H1 (cell line): Measurements from ENCODE around the gene ENAH. TPM values are rescaled to one million over a fixed set of nuclear protein-coding genes. Genes with fewer than 3 reads are reported as not detected.

Experiments
- CTCF ChIA-PET: fragments of 300-600 bp; sonication (Branson Sonifier 250); formaldehyde crosslinking; loops from one replicate; lab custom pipeline; 2021; ENCODE audit not compliant: partially characterized antibody; lab: Charles Lee
- POLR2A ChIA-PET: fragments of 300-600 bp; sonication (Branson Sonifier 250); formaldehyde crosslinking; loops from one replicate; lab custom pipeline; 2021; ENCODE audit warnings: inconsistent platforms; ENCODE audit not compliant: partially characterized antibody; lab: Charles Lee
- DNase-seq, 2 experiments: peaks; one replicate each; pipeline versions ENCODE4 v3.0.0 to v3.0.0-alpha.2; 2010 to 2022; ENCODE audit warnings: low spot score in 2 of 2, low read depth in 1 of 2, mixed read lengths in 1 of 2
- FAIRE-seq: peaks from 2 replicates; lab custom pipeline; 2011; peaks lifted over from hg19 to GRCh38; lab: Jason Lieb, UNC
- H2AFZ ChIP-seq: 2 replicates; pipeline ENCODE4 v1.8.1; 2012; ENCODE audit warnings: low read length, inconsistent platforms
- H2AK5ac ChIP-seq: 2 replicates; pipeline ENCODE4 v1.6.1; 2013; ENCODE audit warnings: low read depth, low read length
- H2BK120ac ChIP-seq: replicated peaks from 2 replicates; pipeline ENCODE3; 2013; ENCODE audit warnings: low read depth, low read length, inconsistent platforms
- H2BK12ac ChIP-seq: 2 replicates; pipeline ENCODE4 v1.6.1; 2013; ENCODE audit warnings: low read depth, low read length
- H2BK15ac ChIP-seq: 2 replicates; pipeline ENCODE4 v1.6.1; 2013; ENCODE audit warnings: low read length
- H2BK20ac ChIP-seq: 2 replicates; pipeline ENCODE4 v1.6.1; 2013; ENCODE audit warnings: low read length
- H2BK5ac ChIP-seq: 2 replicates; pipeline ENCODE4 v1.6.1; 2013; ENCODE audit warnings: low read depth, low read length
- H3K14ac ChIP-seq: 2 replicates; pipeline ENCODE4 v1.6.1; 2013; ENCODE audit warnings: inconsistent platforms; ENCODE audit not compliant: insufficient read length
- H3K18ac ChIP-seq: 2 replicates; pipeline ENCODE4 v1.6.1; 2013; ENCODE audit warnings: low read length; ENCODE audit errors: extremely low read depth
- H3K23ac ChIP-seq: 2 replicates; pipeline ENCODE4 v1.6.1; 2013; ENCODE audit warnings: inconsistent platforms; ENCODE audit not compliant: insufficient read length
- H3K23me2 ChIP-seq: 2 replicates; pipeline ENCODE4 v1.6.1; 2013; ENCODE audit warnings: low read depth, low read length
- H3K27ac ChIP-seq: 2 replicates; pipeline ENCODE4 v1.6.1; 2011; ENCODE audit warnings: low read depth, low read length, inconsistent platforms
- H3K27me3 ChIP-seq, 4 experiments: replicated peaks in 1 of 4; 1 replicate in 1 of 4; 2 replicates in 3 of 4; pipeline versions ENCODE4 v1.6.1 to v1.8.1; 2011 to 2013; ENCODE audit warnings: low read length in 3 of 4, mild to moderate bottlenecking in 3 of 4, inconsistent platforms in 2 of 4, mixed read lengths in 2 of 4, moderate library complexity in 1 of 4; ENCODE audit not compliant: control insufficient read depth in 3 of 4, insufficient read depth in 3 of 4; ENCODE audit errors: extremely low read depth in 1 of 4
- H3K36me3 ChIP-seq, 4 experiments: 2 replicates each; pipeline versions ENCODE4 v1.6.1 to v1.8.1; 2011 to 2013; ENCODE audit warnings: mild to moderate bottlenecking in 4 of 4, low read length in 3 of 4, moderate library complexity in 2 of 4, control low read depth in 1 of 4, inconsistent platforms in 1 of 4; ENCODE audit not compliant: insufficient read depth in 4 of 4, control insufficient read depth in 2 of 4
- H3K4ac ChIP-seq: replicated peaks from 2 replicates; pipeline ENCODE3; 2013; ENCODE audit warnings: low read length, low read depth, mixed read lengths, inconsistent platforms; ENCODE audit not compliant: insufficient read length
- H3K4me1 ChIP-seq, 4 experiments: replicated peaks in 1 of 4; 1 replicate in 1 of 4; 2 replicates in 3 of 4; pipeline versions ENCODE4 v1.6.1 to v1.8.1; 2011 to 2013; ENCODE audit warnings: low read length in 3 of 4, inconsistent platforms in 2 of 4, mixed read lengths in 1 of 4; ENCODE audit not compliant: insufficient read depth in 4 of 4, control insufficient read depth in 3 of 4
- H3K4me2 ChIP-seq, 2 experiments: 2 replicates each; pipeline versions ENCODE4 v1.6.1 to v1.8.1; 2011 to 2013; ENCODE audit warnings: low read depth in 2 of 2, low read length in 2 of 2, control low read depth in 1 of 2, inconsistent platforms in 1 of 2, mild to moderate bottlenecking in 1 of 2; ENCODE audit not compliant: insufficient read depth in 1 of 2
- H3K4me3 ChIP-seq, 4 experiments: fragments of 200-600, 300-600 bp in 1 of 4; sonication (generic), shearing (Covaris generic), sonication (Bioruptor Twin) in 1 of 4; 2 replicates each; pipeline versions ENCODE4 v1.5.1 to v1.8.1; 2011 to 2016; ENCODE audit warnings: low read length in 4 of 4, low read depth in 3 of 4, control low read depth in 2 of 4, inconsistent platforms in 2 of 4, mild to moderate bottlenecking in 2 of 4, mixed read lengths in 1 of 4, moderate library complexity in 1 of 4; ENCODE audit not compliant: insufficient read depth in 2 of 4; ENCODE audit errors: extremely low read depth in 1 of 4
- H3K56ac ChIP-seq: replicated peaks from 2 replicates; pipeline ENCODE3; 2013; ENCODE audit warnings: low read depth, mild to moderate bottlenecking, mixed read lengths, low read length, inconsistent platforms; ENCODE audit not compliant: insufficient read length
- H3K79me1 ChIP-seq: 2 replicates; pipeline ENCODE4 v1.6.1; 2013; ENCODE audit warnings: low read depth, low read length, control low read depth
- H3K79me2 ChIP-seq, 2 experiments: 2 replicates each; pipeline versions ENCODE4 v1.6.1 to v1.8.1; 2012 to 2013; ENCODE audit warnings: low read length in 2 of 2, mild to moderate bottlenecking in 2 of 2, inconsistent platforms in 1 of 2; ENCODE audit not compliant: insufficient read depth in 2 of 2, control insufficient read depth in 1 of 2
- H3K9ac ChIP-seq, 4 experiments: replicated peaks in 1 of 4; 1 replicate in 1 of 4; 2 replicates in 3 of 4; pipeline versions ENCODE4 v1.6.1 to v1.8.1; 2011 to 2013; ENCODE audit warnings: low read depth in 3 of 4, low read length in 3 of 4, control low read depth in 2 of 4, mild to moderate bottlenecking in 2 of 4, moderate library complexity in 2 of 4, inconsistent platforms in 1 of 4; ENCODE audit errors: extremely low read depth in 1 of 4
- H3K9me3 ChIP-seq, 2 experiments: 2 replicates each; pipeline versions ENCODE4 v1.6.1 to v1.8.1; 2012 to 2013; ENCODE audit warnings: mild to moderate bottlenecking in 2 of 2, moderate library complexity in 2 of 2, control low read depth in 1 of 2, inconsistent platforms in 1 of 2, low read depth in 1 of 2, low read length in 1 of 2, mixed read lengths in 1 of 2; ENCODE audit not compliant: insufficient read depth in 2 of 2
- H4K20me1 ChIP-seq, 2 experiments: replicated peaks in 1 of 2; 2 replicates each; pipeline versions ENCODE3 to v1.8.1; 2011 to 2013; ENCODE audit warnings: inconsistent platforms in 2 of 2, low read length in 2 of 2, mild to moderate bottlenecking in 1 of 2; ENCODE audit not compliant: insufficient read depth in 2 of 2, control insufficient read depth in 1 of 2
- H4K5ac ChIP-seq: 2 replicates; pipeline ENCODE4 v1.6.1; 2013; ENCODE audit warnings: low read length, low read depth, mixed read lengths, inconsistent platforms; ENCODE audit not compliant: insufficient read length
- H4K8ac ChIP-seq: 2 replicates; pipeline ENCODE4 v1.8.0; 2013; ENCODE audit warnings: mild to moderate bottlenecking, moderate library complexity, low read length, inconsistent platforms; ENCODE audit not compliant: insufficient read depth; ENCODE audit errors: extremely low read depth
- H4K91ac ChIP-seq: replicated peaks from 2 replicates; pipeline ENCODE3; 2013; ENCODE audit warnings: low read length, mixed read lengths, inconsistent platforms; ENCODE audit not compliant: insufficient read length
- ATF2 ChIP-seq: IDR thresholded peaks from 2 replicates; pipeline ENCODE4 v1.6.1; 2012; ENCODE audit warnings: low read length, inconsistent platforms
- CBX8 ChIP-seq: fragments of 300-800, 300-1000 bp; sonication (generic); IDR thresholded peaks from 2 replicates; pipeline ENCODE4 v1.7.1; 2016; ENCODE audit warnings: low read depth, low read length, borderline replicate concordance
- CHD1 ChIP-seq: IDR thresholded peaks from 2 replicates; pipeline ENCODE4 v1.6.1; 2012; ENCODE audit warnings: low read depth, low read length, improper control_type of control experiment
- GTF2F1 ChIP-seq: IDR thresholded peaks from 2 replicates; pipeline ENCODE4 v1.6.1; 2012; ENCODE audit warnings: low read depth, low read length, improper control_type of control experiment, borderline replicate concordance
- KDM4A ChIP-seq: IDR thresholded peaks from one replicate; pipeline ENCODE4 v1.7.1; 2012; ENCODE audit warnings: low read depth, mild to moderate bottlenecking, moderate library complexity, low read length, inconsistent platforms; ENCODE audit not compliant: severe bottlenecking
- PHF8 ChIP-seq: fragments of 200-600 bp; sonication (generic); conservative IDR thresholded peaks from 2 replicates; pipeline ENCODE4 v1.7.1; 2012; ENCODE audit warnings: low read depth, mild to moderate bottlenecking, inconsistent platforms, low read length, moderate library complexity
- RAD21 ChIP-seq, 2 experiments: IDR thresholded peaks in 1 of 2; conservative IDR thresholded peaks in 1 of 2; 2 replicates each; pipeline ENCODE4 v1.6.1; 2011; ENCODE audit warnings: low read depth in 2 of 2, low read length in 2 of 2, improper control_type of control experiment in 1 of 2, inconsistent platforms in 1 of 2, mild to moderate bottlenecking in 1 of 2, moderate library complexity in 1 of 2
- SIX5 ChIP-seq: IDR thresholded peaks from 2 replicates; pipeline ENCODE4 v1.6.1; 2011; ENCODE audit warnings: mild to moderate bottlenecking, low read depth, low read length
- SUZ12 ChIP-seq: fragments of 200-600 bp; sonication (generic); IDR thresholded peaks from 2 replicates; pipeline ENCODE4 v1.6.1; 2012; ENCODE audit warnings: mild to moderate bottlenecking, inconsistent platforms, low read length, moderate library complexity, mixed read lengths
- TAF1 ChIP-seq: IDR thresholded peaks from 2 replicates; pipeline ENCODE4 v1.6.1; 2011; ENCODE audit warnings: mild to moderate bottlenecking, low read depth, low read length
- TBP ChIP-seq: IDR thresholded peaks from 2 replicates; pipeline ENCODE4 v1.6.1; 2011; ENCODE audit warnings: low read depth, low read length, improper control_type of control experiment
- WGBS, 2 experiments: shearing (Covaris generic) in 1 of 2; methylation state at CpG; one replicate each; pipeline versions ENCODE4 v1.1.6 to v1.1.7; 2013 to 2015; ENCODE audit warnings: low lambda C conversion rate in 2 of 2, mixed read lengths in 2 of 2, inconsistent platforms in 1 of 2, low coverage in 1 of 2, missing lambda C conversion rate in 1 of 2; ENCODE audit not compliant: insufficient replicate concordance in 2 of 2, insufficient coverage in 1 of 2, insufficient read length in 1 of 2; ENCODE audit errors: extremely low coverage in 1 of 2, missing lambda C conversion rate in 1 of 2; 5-methylcytosine and 5-hydroxymethylcytosine counted together
- polyA plus RNA-seq, 7 experiments: library from polyadenylated mRNA; depleted of rRNA in 3 of 7; stranded (reverse) in 5 of 7; unstranded in 2 of 7; fragments of >200 nt in 5 of 7; fragments of 200-250 nt in 2 of 7; gene quantifications; 1 replicate in 5 of 7; 2 replicates in 1 of 7; 4 replicates in 1 of 7; pipeline versions ENCODE4 v1.2.1 to v1.2.3, GENCODE V29; 2011 to 2013; ENCODE audit warnings: missing spikeins in 2 of 7, mixed read lengths in 2 of 7
- total RNA-seq: library from RNA; stranded (reverse); fragmentation: NEBNext Ultra II Directional; extraction: Animal tissue kit (Norgen Biotek cat#: 25700); gene quantifications from 2 replicates; pipeline ENCODE4 v1.2.1, GENCODE V29; 2021

Gene ENAH
- total and polyA plus RNA-seq, 2 of the 8 experiments (the other 6 are each of a cell fraction or from before 2014, with no cell fraction given) = 39.1 to 335 TPM

DNA sequence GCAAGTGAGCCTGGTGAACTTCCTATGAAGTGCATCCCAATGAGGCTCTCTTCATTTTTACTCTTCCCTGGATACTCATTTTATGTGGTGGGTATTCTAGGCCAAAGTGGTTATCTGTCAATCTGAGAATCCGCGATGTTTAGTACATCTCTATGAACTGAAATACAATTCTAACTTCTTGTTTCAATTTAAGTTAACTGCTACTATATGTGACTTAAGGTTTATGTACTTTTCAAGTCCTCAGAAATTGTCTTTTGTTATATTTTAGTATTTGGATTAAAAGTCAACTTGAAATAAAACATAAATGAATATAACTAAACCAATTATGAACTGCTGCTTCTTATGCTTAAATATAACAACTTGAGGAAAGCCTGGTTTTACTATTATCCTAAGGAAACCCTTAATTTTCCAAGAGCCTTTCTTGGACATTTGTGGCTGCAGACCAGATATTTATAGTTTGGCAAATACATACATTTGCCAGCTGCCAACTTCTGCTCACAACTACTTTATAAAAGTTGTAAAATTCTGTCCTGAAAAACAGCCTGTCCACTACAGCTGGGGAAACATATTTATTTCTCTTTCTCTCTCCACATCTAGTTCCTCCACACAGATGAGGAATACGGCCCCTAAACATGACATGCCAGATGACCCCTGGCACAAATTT is 60.4 kb downstream of the ENAH start:
- Histone ChIP-seq H3K9me3 (no peaks in the 10 kb centered on the region), H3K4me3 (no peak overlapping the region), H3K79me2 (peaks cover 13 to 97% of the 10 kb centered on the region in 2 experiments), H3K4me1 (peaks cover 0 to 10% (median 4%) of the 10 kb centered on the region in 4 experiments; a peak in 4 of 7 replicates), H2BK5ac (no peak overlapping the region), H2AK5ac (no peak overlapping the region), H4K91ac (no peak overlapping the region), H3K36me3 (0 out of 8 replicates have a peak, but pooled peaks cover 0 to 2% (median 0%) of the 10 kb centered on the region in 4 experiments), H3K23ac (no peak overlapping the region), H2BK20ac (no peak overlapping the region), H3K56ac (no peak overlapping the region), H3K27ac (no peak overlapping the region), H3K23me2 (no peaks in the 10 kb centered on the region), H2BK15ac (no peak overlapping the region), H3K4me2 (no peak overlapping the region), H2BK120ac (no peak overlapping the region), H2AFZ (no peak overlapping the region), H4K20me1 (peaks cover 17 to 24% of the 10 kb centered on the region in 2 experiments), H2BK12ac (no peak overlapping the region), H3K27me3 (no peaks in the 10 kb centered on the region), H3K4ac (no peak overlapping the region), H3K9ac (no peak overlapping the region), H3K79me1 (no peaks in the 10 kb centered on the region), H3K18ac (no peak overlapping the region), H4K5ac (no peak overlapping the region), H3K14ac (no peak overlapping the region), H4K8ac (no peak overlapping the region)
- DNase-seq = no peak
- ChIA-PET CTCF (interaction anchor here (0.5 kb wide), 1 partner anchor 12 kb away, joined by 3 read pairs; no protein-coding TSS in a partner anchor), POLR2A (interaction anchor here (0.6 kb wide), 1 partner anchor 116 kb away, joined by 3 read pairs; no protein-coding TSS in a partner anchor)
- 92% methylated on average over 3 of the region's 3 CpGs; no CpG with 5 or more reads in 1 of the 2 experiments for WGBS, 2 experiments
- no peak for FAIRE-seq
- TF ChIP-seq CHD1 = no peak
- no peak for TF ChIP-seq SIX5
- TF ChIP-seq CBX8 = no peak
- no peak for TF ChIP-seq ATF2
- TF ChIP-seq GTF2F1 = no peak
- TF ChIP-seq TBP = no peak
- TF ChIP-seq RAD21 (IDR thresholded peaks at IDR 0.05 in 1 of 2, conservative IDR thresholded peaks at IDR 0.05 in 1 of 2; ENCODE audit: low read depth in 2 of 2, low read length in 2 of 2) = no peak
- TF ChIP-seq PHF8 = no peak
- TF ChIP-seq SUZ12 = no peak
- TF ChIP-seq TAF1 = no peak
- no peak for TF ChIP-seq KDM4A
